Stimulated activated CD4-positive, alpha-beta T cell treated with anti-CD3 and anti-CD28 coated beads, Interleukin-15, amount 100 ng/mL, for 1 hour (primary cell): Measurements from ENCODE around the gene RAB7A.

Experiments
- DNase-seq, 2 donors: peaks; one replicate each; pipeline ENCODE4 v3.0.0-alpha.2; 2020; ENCODE audit warnings: low read depth in 1 of 2, low spot score in 1 of 2

The RAB7A gene

DNA sequence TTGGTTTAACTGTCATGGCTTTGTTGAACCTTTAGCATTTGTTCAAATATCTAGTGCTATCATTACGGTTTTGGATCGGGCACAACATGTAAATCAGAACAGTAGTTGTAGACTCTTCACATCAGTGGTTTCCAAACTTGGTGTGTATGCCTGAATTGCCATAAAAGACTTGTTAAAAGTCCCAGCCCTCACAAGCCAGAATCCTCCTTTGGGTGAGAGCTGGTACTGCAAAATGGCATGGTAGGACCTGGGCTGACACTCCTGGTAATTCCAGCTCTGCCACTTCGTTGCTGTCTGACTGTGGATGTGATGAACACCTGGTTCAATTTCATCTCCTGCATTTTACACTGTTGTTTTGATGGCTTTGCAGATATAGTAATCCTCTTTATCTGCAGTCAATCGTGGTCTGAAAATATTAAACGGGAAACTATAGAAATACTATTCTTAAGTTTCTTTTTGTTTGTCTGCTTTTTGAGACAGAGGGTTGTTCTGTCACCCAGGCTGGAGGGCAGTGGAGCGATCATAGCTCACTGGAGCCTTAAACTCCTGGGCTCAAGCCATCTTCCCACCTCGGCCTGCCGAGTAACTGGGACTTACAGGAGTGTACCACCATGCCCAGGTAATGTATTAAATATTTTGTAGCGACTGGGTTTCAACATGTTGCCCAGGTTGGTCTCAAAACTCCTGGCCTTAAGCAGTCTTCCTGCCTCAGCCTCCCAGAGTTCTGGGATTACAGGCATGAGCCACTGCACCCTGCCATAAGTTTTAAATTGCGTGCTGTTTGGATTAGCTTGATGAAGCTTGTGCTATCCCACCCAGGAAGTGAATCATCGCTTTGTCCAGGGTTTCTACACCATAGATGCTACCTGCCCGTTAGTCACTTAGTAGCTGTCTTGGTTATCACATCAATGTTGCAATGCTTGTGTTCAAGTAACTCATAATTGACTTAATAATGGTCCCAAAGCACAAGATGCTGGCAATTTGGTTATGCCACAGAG is 61.6 kb downstream of the RAB7A start:
- no peak for DNase-seq

GRCh38 chr3:128788268-128788869 is 62.4 kb downstream of the RAB7A start:
- DNase-seq: no peak

DNA sequence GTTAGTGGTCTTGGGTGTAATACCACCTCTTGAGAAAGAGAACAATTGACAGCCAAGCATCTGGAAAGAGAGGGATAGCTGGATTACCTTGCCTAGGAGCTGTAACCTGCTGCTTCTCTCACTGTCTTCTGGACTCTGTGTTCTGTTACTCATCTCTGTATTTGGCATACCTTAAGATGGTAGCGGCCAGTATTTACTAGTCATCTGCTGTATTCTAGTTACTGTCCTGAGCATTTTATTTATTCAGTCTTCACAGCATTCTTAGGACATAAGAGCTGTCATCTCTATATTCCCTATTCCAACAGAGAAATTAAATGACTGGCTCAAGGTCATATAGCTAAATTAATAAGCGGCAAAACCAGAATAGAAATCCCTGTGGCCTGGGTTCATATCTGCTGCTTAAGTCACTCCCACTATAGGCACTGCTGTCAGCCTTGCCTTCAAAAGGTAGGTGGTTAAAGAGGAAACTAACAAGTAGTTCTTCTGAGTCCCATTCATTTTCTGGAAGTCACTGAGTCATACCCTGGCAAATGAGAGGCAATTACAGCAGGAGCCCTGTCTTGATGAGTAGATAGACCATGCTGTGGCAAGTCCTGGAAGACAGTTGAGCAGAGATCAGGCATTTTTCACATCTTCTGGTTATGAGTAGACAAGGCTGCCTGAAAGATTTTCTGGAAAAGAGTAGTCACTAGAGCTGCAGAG is 68.2 kb downstream of the RAB7A start:
- no peak for DNase-seq

GRCh38 chr3:128794770-128795649 is 69.0 kb downstream of the RAB7A start:
- peak in 1 of 2 donors; percentile 30 for DNase-seq

GRCh38 chr3:128799653-128800052 is 73.7 kb downstream of the RAB7A start:
- DNase-seq: no peak

DNA sequence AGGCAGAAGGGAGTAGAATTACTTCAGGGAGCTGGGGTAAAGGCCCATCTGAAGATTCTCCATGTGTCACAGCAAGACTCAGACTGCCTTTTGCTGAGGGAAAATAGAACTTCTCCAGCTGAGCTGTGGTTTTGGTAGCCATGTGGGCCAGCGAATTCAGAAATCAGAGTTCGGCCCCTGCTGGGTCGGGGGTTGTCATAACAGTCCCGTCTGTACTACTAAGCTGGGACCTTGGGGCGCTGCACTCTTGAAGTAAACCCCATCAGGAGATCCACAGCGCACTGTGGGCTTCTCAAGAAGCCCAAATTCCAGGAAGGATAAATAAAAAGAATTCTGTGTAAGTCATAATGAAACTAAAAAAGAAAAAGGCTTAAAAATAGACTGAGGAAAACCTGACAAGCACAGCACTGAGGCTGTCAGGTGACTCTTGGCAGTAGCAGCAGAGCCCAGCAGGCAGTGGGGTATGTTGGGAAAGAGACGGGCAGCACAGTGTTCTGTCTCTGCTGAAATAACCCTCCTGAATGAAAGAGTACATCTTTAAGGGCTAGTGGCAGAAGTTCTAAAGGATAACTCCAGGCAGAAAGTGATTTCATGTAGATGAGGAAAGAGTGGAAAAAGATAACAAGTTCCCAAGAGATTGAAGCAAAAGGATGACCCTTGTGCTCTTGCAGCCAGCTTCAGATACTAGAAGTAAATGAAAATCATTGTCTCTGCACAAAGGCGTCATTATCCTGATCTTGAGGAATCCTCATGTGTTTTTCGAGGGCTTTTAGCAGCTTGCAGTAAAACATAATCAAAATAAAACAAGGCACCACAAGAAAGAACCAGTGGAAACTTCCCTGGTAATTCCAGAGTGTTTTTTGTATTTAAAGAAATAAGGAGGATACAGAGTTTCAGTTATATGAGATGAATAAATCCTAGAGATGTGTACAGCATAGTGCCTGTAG is 74.5 kb downstream of the RAB7A start:
- no peak for DNase-seq

- no peak for DNase-seq
Measured at GRCh38 chr3:128801779-128802380, 75.9 kb downstream of the RAB7A start.

GRCh38 chr3:128803307-128803706 is 77.3 kb downstream of the RAB7A start:
- DNase-seq: no peak

GRCh38 chr3:128804017-128804810 is 78.2 kb downstream of the RAB7A start:
- peak; percentile 11 to 54 for DNase-seq

- DNase-seq: no peak
Measured at GRCh38 chr3:128804811-128805155, 78.8 kb downstream of the RAB7A start.

DNA sequence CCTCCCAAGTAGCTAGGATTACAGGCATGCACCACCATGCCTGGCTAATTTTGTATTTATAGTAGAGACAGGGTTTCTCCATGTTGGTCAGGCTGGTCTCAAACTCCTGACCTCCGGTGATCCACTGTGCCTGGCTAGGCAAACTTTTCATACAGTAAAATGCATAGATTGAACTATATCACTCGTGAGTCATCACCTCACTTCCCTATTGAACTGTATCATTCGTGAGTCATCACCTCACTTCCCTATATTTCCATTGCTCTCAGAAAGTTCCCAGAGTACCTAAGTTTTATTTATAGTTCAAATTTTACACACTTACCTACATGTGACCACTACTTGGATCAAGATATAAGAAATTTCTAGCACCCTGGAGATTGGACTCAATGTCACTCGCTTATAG is 79.8 kb downstream of the RAB7A start:
- DNase-seq: no peak

DNA sequence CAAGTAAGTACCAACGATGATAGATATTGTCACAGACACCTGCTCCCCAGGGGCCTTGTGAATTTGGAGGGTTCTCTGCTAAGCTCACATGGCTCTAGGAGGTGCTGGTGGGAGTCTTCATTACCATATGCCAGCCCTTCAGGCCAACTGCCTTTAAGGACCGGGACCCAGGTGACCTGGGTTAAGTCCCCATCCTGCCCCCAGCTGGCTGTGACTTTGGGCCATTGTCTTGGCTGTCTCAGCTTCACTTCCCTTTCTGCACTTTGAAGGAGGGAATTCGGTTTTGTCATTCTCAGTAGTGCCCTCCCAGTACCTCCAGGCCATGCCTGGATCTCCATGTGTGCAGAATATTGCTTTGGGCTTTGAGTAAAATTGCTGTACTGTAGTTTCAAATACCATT is 80.6 kb downstream of the RAB7A start:
- DNase-seq: no peak

DNA sequence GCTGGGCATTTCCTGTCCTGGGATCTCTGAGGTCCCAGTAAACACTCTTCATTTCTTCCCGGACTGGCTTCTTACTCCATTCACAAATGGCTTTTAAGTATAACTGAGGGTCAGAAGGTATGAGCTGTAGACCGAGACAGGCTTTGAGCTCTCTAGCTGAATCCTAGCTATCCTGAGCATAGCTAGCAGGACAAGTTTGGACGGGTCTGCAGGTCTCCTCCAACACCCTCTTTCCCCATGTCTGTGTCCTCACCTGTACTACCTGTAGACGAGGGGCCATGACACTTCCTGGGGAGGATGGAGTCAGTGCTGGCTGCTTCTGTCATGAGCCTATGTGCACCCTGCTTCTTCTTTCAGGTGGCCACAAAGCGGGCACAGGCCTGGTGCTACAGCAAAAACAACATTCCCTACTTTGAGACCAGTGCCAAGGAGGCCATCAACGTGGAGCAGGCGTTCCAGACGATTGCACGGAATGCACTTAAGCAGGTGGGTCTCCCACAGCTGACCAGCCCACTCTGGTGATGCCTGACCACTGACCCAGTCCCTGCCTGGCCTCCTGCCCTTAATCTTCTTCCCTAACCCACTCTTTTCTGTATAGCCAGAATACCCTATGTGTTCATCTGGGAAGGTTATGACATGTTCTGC is 81.3 kb downstream of the RAB7A start:
- no peak for DNase-seq

DNA sequence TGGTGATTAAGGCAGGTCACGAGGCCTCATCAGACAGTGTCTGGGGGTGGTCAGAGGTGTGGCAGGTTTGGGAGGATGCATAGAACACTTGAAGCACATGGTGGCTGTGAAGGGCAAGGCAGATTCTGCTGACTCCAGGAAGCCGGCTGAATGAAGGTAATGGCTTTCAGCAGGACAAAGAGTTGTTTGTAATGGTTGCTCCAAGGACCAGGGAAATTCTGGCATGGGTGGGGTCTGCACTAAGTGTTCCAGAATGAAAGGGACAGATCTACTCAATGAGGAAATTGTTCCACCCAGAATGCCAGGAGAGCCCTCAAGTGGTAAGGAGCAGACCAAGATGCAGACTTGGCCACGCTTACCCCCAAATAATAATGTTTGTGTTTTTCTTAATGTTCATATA is 82.7 kb downstream of the RAB7A start:
- no peak for DNase-seq

DNA sequence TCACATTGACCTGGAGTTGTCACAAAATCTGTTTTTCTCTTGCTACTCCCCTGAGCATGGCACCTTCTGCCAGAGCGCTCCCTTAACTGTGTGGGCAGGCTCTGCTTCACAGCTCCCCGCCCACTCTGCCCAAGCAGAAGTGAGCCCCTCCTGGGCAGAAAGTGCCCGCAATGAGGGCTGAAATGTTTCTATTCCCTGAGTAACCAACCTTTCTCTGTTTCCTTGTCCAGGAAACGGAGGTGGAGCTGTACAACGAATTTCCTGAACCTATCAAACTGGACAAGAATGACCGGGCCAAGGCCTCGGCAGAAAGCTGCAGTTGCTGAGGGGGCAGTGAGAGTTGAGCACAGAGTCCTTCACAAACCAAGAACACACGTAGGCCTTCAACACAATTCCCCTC is 87.1 kb downstream of the RAB7A start:
- DNase-seq: no peak

- DNase-seq: no peak
Measured at GRCh38 chr3:128814060-128814459, 88.1 kb downstream of the RAB7A start.

DNA sequence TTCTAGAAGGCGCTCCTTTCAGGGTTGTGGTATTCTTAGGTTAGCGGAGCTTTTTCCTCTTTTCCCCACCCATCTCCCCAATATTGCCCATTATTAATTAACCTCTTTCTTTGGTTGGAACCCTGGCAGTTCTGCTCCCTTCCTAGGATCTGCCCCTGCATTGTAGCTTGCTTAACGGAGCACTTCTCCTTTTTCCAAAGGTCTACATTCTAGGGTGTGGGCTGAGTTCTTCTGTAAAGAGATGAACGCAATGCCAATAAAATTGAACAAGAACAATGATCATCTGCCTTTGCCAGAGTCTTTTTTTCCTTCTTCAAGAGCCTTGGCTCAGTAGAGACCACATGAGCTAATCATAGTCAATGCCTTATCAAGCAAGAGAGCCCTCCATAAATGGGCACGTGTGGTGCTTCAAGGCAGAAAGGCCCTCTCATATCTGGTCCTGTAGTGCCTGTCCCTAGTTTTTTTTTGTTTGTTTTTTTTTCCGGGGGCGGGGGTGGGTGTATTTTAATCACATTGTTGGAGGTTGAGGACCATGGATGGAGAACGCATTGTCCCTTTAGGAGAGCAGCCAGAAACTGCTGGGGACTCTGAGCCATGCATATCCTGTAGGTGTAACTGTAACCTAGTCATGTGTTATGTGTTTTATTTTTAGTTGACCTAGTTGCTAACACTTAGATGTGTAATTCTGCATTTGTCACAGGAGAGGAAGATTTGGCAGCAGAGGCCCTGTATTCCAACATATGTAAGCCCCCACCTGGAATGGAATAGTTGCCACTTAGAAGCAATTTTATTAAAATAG is 88.7 kb downstream of the RAB7A start:
- DNase-seq: no peak
